Ishikawa (cell line): ENCODE results near the gene MBD3.
A peak's percentile ranks its signal among the peaks of the same experiment; 100 is the strongest.

ENCODE experiments used
- CEBPB ChIP-seq: IDR thresholded peaks from 2 replicates; pipeline ENCODE4 v1.6.1; 2012
- CREB1 ChIP-seq: IDR thresholded peaks from 2 replicates; pipeline ENCODE4 v1.6.1; 2012; ENCODE audit warnings: low read depth
- EGR1 ChIP-seq: IDR thresholded peaks from 2 replicates; pipeline ENCODE4 v1.6.1; 2012
- EP300 ChIP-seq: IDR thresholded peaks from 2 replicates; pipeline ENCODE4 v1.6.1; 2012; ENCODE audit warnings: borderline replicate concordance
- FOXM1 ChIP-seq: IDR thresholded peaks from 2 replicates; pipeline ENCODE4 v1.6.1; 2012; ENCODE audit warnings: low read depth, borderline replicate concordance
- MAX ChIP-seq: IDR thresholded peaks from 2 replicates; pipeline ENCODE4 v1.6.1; 2012
- NFIC ChIP-seq: IDR thresholded peaks from 2 replicates; pipeline ENCODE4 v1.6.1; 2012
- RAD21 ChIP-seq: IDR thresholded peaks from 2 replicates; pipeline ENCODE4 v1.6.1; 2012; ENCODE audit warnings: low read depth
- REST ChIP-seq: IDR thresholded peaks from 2 replicates; pipeline ENCODE4 v1.6.1; 2012; ENCODE audit warnings: low read depth, mild to moderate bottlenecking
- TAF1 ChIP-seq: IDR thresholded peaks from 2 replicates; pipeline ENCODE4 v1.6.1; 2012; ENCODE audit warnings: low read depth, mild to moderate bottlenecking
- TCF12 ChIP-seq: IDR thresholded peaks from 2 replicates; pipeline ENCODE4 v1.6.1; 2012; ENCODE audit warnings: low read depth
- TEAD4 ChIP-seq: IDR thresholded peaks from 2 replicates; pipeline ENCODE4 v1.6.1; 2012
- USF1 ChIP-seq: IDR thresholded peaks from 2 replicates; pipeline ENCODE4 v1.6.1; 2012
- YY1 ChIP-seq: IDR thresholded peaks from 2 replicates; pipeline ENCODE4 v1.6.1; 2012; ENCODE audit warnings: low read depth
- ZBTB7A ChIP-seq: IDR thresholded peaks from 2 replicates; pipeline ENCODE4 v1.6.1; 2012; ENCODE audit warnings: low read depth

MBD3 gene

DNA sequence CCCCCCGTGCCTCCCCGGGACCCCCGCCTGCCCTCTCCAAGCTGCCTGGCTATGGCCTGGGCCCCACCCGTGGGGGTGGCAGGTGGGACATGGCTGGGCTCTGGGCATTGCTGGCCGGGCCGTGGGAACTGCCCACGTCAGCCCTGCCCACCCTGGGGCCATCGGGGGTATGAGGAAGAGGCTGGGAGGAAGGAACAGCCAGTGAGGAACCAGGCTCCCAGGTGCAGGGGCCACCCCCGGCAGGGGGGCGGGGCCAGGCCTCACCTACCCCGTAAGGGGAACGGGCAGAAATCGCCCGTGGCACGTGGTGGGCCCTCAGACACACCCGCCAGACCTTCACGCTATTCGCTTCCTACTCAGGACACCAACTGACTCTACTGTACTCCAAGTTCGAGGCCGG lies 37.3 kb upstream of the MBD3 start:
- TF ChIP-seq EGR1 (no peak), TCF12 (no peak), CREB1 (no peak), RAD21 (no peak), REST (no peak), TEAD4 (no peak), MAX (no peak), CEBPB (no peak), EP300 (no peak), FOXM1 (no peak), TAF1 (no peak), ZBTB7A (no peak), USF1 (no peak), NFIC (no peak), YY1 (no peak)

DNA sequence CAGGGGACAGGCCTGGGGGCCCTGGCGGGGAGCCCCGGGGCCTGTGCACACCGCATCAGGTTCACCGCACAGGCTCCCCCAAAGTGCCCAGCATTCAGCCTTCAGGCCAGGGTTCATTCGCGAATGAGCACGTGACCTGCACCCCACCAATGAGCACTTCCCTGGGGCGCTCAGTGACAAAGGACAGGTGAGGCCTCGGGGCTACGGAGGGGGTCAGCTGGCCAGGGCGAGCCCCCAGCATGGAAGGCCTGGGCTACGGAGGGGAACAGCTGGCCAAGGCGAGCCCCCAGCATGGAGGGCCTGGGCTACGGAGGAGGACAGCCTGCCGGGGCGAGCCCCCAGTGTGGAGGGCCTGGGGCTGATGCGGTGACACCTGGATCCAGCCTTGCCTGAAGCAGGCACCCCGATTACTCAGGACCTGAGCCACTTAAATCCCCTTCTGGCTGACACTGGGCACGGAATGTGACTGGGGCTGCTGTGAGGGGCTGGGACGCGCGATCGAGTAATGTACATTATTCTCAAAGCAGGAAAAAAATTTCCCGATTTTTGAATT lies 36.7 kb upstream of the MBD3 start:
- no peak for TF ChIP-seq TAF1
- no peak for TF ChIP-seq TEAD4
- no peak for TF ChIP-seq YY1
- TF ChIP-seq FOXM1: no peak
- TF ChIP-seq CREB1: no peak
- TF ChIP-seq REST: no peak
- TF ChIP-seq MAX: no peak
- no peak for TF ChIP-seq EP300

- TF ChIP-seq FOXM1 (no peak), ZBTB7A (no peak), NFIC (no peak), EP300 (no peak), USF1 (no peak), TAF1 (no peak)
Observed at GRCh38 chr19:1627194-1627593, 34.5 kb upstream of the MBD3 start.

GRCh38 chr19:1626417-1627010 lies 33.8 kb upstream of the MBD3 start:
- no peak for TF ChIP-seq EP300
- no peak for TF ChIP-seq USF1

DNA sequence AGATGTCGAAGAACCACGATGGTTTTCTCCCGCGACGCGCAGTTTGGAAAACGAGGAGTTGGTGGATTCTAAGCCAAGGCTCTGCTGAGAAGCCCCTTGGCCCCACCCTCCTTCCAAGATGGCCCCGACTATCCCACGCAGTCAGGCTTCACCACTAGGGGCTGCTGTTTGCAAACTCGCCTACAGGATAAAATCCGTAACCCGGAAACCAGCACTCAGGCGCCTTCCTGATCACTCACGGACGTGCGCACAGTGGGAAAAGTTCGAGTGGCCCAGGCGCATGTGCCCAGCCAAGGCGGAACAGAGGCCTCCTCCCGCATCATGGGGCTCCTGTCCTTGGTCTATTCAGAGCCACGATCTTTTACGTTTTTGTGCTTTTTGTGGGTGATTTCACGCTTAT lies 31.8 kb upstream of the MBD3 start:
- TF ChIP-seq NFIC: no peak
- no peak for TF ChIP-seq TCF12
- no peak for TF ChIP-seq EGR1
- TF ChIP-seq RAD21: peak; percentile 57
- peak; percentile 86 for TF ChIP-seq YY1

- no peak for TF ChIP-seq TEAD4
- TF ChIP-seq FOXM1: no peak
- TF ChIP-seq TCF12: no peak
- no peak for TF ChIP-seq REST
- no peak for TF ChIP-seq EGR1
- TF ChIP-seq CREB1: no peak
- no peak for TF ChIP-seq ZBTB7A
- TF ChIP-seq USF1: no peak
- TF ChIP-seq RAD21: no peak
- TF ChIP-seq EP300: no peak
- no peak for TF ChIP-seq MAX
- no peak for TF ChIP-seq NFIC
- no peak for TF ChIP-seq TAF1
Observed at GRCh38 chr19:1622541-1622940, 29.9 kb upstream of the MBD3 start.
